Measurements from ENCODE around the gene ERICH6B. TPM values are rescaled to one million over a fixed set of nuclear protein-coding genes. Genes with fewer than 3 reads are reported as not detected.

ERICH6B gene
- total RNA-seq, 4 donors from 2014 or later, result not detected

DNA sequence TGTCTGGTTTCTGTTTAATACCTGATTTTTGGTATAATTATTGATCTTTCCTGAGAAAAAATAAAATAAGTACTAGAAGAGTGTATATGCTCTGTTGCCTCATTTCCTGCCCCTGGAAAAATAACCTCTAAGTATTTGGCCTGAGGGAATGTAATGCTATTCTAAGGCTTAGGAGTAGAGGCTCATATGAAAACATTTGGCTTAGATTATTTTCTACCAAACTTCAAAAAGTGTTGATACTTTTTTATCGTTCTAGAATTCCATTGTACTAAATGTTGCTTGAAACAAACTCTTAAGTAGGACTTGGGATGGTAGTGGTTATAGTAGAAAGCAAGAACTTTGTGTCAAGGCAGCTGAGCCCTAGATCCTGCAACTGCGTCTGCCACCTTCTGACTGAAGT lies 93.0 kb downstream of the ERICH6B start:
- intact Hi-C loops (cut with DNase I; ENCODE audit: low total_unique reads), result no loop called here
- no peak overlapping the region for H3K27ac ChIP-seq
- no peak for DNase-seq
- H3K36me3 ChIP-seq, result no peaks in the 10 kb centered on the region
- H3K27me3 ChIP-seq, result no peaks in the 10 kb centered on the region
- H3K4me3 ChIP-seq, result no peak overlapping the region
- H3K4me1 ChIP-seq, result no peaks in the 10 kb centered on the region
- no peak for TF ChIP-seq POLR2A (IDR thresholded peaks at IDR 0.05)
- TF ChIP-seq CTCF (IDR thresholded peaks at IDR 0.05), result no peak
- no peaks in the 10 kb centered on the region for H3K9me3 ChIP-seq

DNA sequence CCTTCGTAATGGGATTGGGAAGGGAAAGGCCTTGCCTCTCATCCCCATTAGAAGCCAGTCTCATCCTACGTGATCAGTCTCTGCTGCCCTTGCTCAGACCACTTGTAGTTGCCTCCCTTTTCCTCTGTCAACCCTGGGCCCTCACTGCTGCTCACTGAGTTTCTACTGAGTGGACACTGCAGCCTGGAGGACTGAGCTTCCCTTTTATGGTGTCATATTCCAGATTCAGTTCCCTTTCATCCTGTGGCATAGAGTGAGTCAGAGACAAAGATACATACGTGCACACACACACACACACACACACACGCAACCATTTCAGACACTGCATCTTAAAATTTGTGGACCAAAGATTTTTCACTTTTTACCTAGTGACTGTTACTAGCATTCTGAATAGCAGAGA lies 94.2 kb downstream of the ERICH6B start:
- Histone ChIP-seq H3K9me3 (no peaks in the 10 kb centered on the region), H3K36me3 (no peaks in the 10 kb centered on the region), H3K27ac (no peak overlapping the region), H3K4me1 (no peaks in the 10 kb centered on the region), H3K4me3 (no peak overlapping the region), H3K27me3 (no peaks in the 10 kb centered on the region)
- intact Hi-C loops (cut with DNase I; ENCODE audit: low total_unique reads), result no loop called here
- DNase-seq, result no peak
- TF ChIP-seq CTCF (IDR thresholded peaks at IDR 0.05) (no peak), POLR2A (IDR thresholded peaks at IDR 0.05) (no peak)

GRCh38 chr13:45519493-45519892 lies 96.0 kb downstream of the ERICH6B start:
- intact Hi-C loops (cut with DNase I; ENCODE audit: low total_unique reads), result no loop called here
- no peak for TF ChIP-seq POLR2A (IDR thresholded peaks at IDR 0.05)
- no peak for TF ChIP-seq CTCF (IDR thresholded peaks at IDR 0.05)

DNA sequence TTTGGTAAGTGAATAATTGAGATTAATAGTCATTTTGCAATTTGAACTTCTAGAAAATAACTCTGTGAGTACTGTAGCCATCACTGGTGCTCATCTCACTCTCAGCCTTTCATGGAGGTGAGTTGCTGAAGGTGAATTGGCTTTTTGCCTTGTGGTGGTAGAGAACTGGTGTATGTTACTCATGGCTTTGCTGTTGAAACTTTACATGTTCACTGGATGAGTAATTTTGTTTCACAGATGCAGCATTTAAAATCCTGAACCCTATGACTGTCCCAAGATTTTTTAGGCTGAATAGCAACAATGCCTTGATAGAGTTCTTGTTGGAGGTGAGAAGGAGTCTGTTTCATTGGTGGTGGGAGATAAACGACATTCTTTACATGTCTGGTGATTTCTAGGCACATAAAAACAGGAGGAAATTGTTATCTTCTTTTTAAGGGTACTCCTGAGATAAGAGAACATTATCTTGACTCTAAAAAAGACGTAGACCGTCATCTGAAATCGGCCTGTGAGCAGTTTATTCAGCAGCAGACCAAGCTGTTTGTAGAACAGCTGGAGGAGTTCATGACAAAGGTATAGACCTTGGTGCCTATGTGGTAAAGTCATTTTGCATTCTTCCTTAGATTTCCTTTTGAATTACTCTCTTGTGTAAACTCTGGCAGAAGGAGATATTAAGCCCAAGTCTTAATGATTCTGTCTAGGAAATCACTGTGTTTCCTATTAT lies 96.9 kb downstream of the ERICH6B start:
- TF ChIP-seq CTCF (IDR thresholded peaks at IDR 0.05) (no peak), POLR2A (IDR thresholded peaks at IDR 0.05) (no peak)
- Histone ChIP-seq H3K27ac (no peak overlapping the region), H3K36me3 (no peaks in the 10 kb centered on the region)

More at GRCh38 chr13:45519493-45519892, 96.0 kb downstream of the ERICH6B start:
- H3K4me3 ChIP-seq, result no peak overlapping the region
- no peaks in the 10 kb centered on the region for H3K4me1 ChIP-seq
- no peaks in the 10 kb centered on the region for H3K36me3 ChIP-seq
- no peaks in the 10 kb centered on the region for H3K9me3 ChIP-seq
- no peaks in the 10 kb centered on the region for H3K27me3 ChIP-seq
- H3K27ac ChIP-seq, result no peak overlapping the region
- DNase-seq, result no peak

DNA sequence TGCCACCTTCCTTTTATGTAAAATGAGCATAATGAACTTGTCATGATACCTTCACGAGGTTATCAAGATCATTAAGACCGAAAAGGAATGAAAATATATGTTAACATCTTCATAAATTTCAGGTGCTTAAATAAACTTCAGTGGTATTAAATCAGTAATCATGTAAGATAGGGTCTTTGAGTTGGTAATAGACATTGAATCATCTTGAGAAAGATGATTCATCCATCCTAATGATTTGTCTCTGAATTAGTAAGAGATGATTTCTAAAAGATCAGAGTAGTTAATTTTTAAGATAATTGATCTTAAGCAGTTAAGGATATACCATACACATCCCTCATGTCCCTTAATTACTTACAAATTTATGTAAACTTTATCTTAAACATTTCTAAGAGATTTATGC lies 98.8 kb downstream of the ERICH6B start:
- H3K4me3 ChIP-seq, result no peak overlapping the region
- no peaks in the 10 kb centered on the region for H3K4me1 ChIP-seq
- no peak for TF ChIP-seq CTCF (IDR thresholded peaks at IDR 0.05)
- TF ChIP-seq POLR2A (IDR thresholded peaks at IDR 0.05), result no peak
- H3K27ac ChIP-seq, result no peak overlapping the region
- DNase-seq, result no peak
- no peaks in the 10 kb centered on the region for H3K27me3 ChIP-seq
- no peaks in the 10 kb centered on the region for H3K36me3 ChIP-seq
- intact Hi-C loops (cut with DNase I; ENCODE audit: low total_unique reads), result no loop called here
- no peaks in the 10 kb centered on the region for H3K9me3 ChIP-seq

More for the DNA sequence above, 96.9 kb downstream of the ERICH6B start:
- intact Hi-C loops (cut with DNase I; ENCODE audit: low total_unique reads), result no loop called here
- Histone ChIP-seq H3K9me3 (no peaks in the 10 kb centered on the region), H3K27me3 (no peaks in the 10 kb centered on the region), H3K4me1 (no peaks in the 10 kb centered on the region), H3K4me3 (no peak overlapping the region)
- no peak for DNase-seq

All from uterus (tissue), 4 donors.